Skeletal muscle tissue (tissue), 4 donors: ENCODE results near the gene PPP2R2D. TPM values are rescaled to one million over a fixed set of nuclear protein-coding genes. Genes with fewer than 3 reads are reported as not detected.
"Not testable (repeated sequence)": the region's sequence is repeated elsewhere in the genome, so short reads cannot be mapped to it uniquely, and the experiment has no call there.

ENCODE experiments used
- H3K27ac ChIP-seq: one replicate; pipeline ENCODE4 v1.7.0; 2013; ENCODE audit warnings: mild to moderate bottlenecking, low read depth, low read length, inconsistent platforms
- H3K27me3 ChIP-seq, 3 donors: one replicate each; pipeline ENCODE4 v1.7.0; 2013; ENCODE audit warnings: low read length in 3 of 3; ENCODE audit not compliant: control insufficient read depth in 3 of 3, insufficient read depth in 3 of 3
- H3K36me3 ChIP-seq, 3 donors: one replicate each; pipeline ENCODE4 v1.7.0; 2013; ENCODE audit warnings: low read length in 3 of 3; ENCODE audit not compliant: control insufficient read depth in 3 of 3, insufficient read depth in 3 of 3
- H3K4me1 ChIP-seq, 3 donors: one replicate each; pipeline ENCODE4 v1.7.0; 2013; ENCODE audit warnings: low read length in 3 of 3, mild to moderate bottlenecking in 3 of 3; ENCODE audit not compliant: control insufficient read depth in 3 of 3, insufficient read depth in 3 of 3
- H3K4me3 ChIP-seq, 3 donors: one replicate each; pipeline ENCODE4 v1.7.0; 2013; ENCODE audit warnings: low read length in 3 of 3
- H3K9ac ChIP-seq, 3 donors: one replicate each; pipeline ENCODE4 v1.7.0; 2013; ENCODE audit warnings: low read length in 3 of 3, mild to moderate bottlenecking in 3 of 3, moderate library complexity in 2 of 3, low read depth in 1 of 3
- H3K9me3 ChIP-seq, 3 donors: one replicate each; pipeline ENCODE4 v1.7.0; 2013; ENCODE audit warnings: low read length in 3 of 3; ENCODE audit not compliant: control insufficient read depth in 3 of 3
- total RNA-seq: library from RNA; depleted of rRNA; stranded (reverse); fragments of >200 nt; gene quantifications from one replicate; pipeline ENCODE4 v1.2.3, GENCODE V29; 2014
- donor health status: Osteomylitis.

Gene PPP2R2D
- total RNA-seq, 1 donor from 2014 or later, result 27.1 TPM

DNA sequence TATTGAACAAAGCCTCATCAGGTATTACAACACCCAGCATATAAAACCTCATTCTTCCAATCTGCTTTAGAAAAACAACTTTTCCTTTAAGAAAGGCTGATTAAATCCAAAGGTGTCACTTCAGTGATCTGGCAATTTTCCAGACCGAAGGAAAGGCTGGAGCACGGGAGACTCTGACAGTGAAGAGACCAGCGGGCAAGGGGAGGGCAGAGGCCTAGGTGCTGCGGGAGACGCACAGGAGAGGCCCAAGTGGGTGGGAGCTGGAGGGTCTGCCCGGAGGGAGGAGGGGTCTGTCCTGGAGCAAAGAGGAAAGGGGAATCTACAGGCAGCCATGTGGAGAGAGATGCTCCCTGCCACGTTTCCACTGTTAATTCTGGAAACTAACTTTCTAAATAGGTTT, 24.3 kb upstream of the PPP2R2D start:
- H3K27me3 ChIP-seq, result peaks cover 11 to 39% (median 18%) of the 10 kb centered on the region in 3 donors
- H3K4me1 ChIP-seq, result no peaks in the 10 kb centered on the region
- H3K36me3 ChIP-seq, result no peaks in the 10 kb centered on the region
- no peaks in the 10 kb centered on the region for H3K9me3 ChIP-seq
- H3K9ac ChIP-seq, result no peak overlapping the region
- no peak overlapping the region for H3K4me3 ChIP-seq
- no peak overlapping the region for H3K27ac ChIP-seq

GRCh38 chr10:131880016-131880590, 20.7 kb upstream of the PPP2R2D start:
- Histone ChIP-seq H3K27ac (no peak overlapping the region), H3K36me3 (no peaks in the 10 kb centered on the region), H3K4me1 (peaks cover 0 to under 1% (median 0%) of the 10 kb centered on the region in 3 donors), H3K9me3 (no peaks in the 10 kb centered on the region), H3K4me3 (no peak overlapping the region), H3K27me3 (peaks cover 9 to 19% (median 11%) of the 10 kb centered on the region in 3 donors), H3K9ac (no peak overlapping the region)

- Histone ChIP-seq H3K4me1 (peaks cover 4 to 7% (median 6%) of the 10 kb centered on the region in 3 donors), H3K9me3 (no peaks in the 10 kb centered on the region), H3K27ac (no peak overlapping the region), H3K27me3 (peaks cover 6 to 19% (median 9%) of the 10 kb centered on the region in 3 donors), H3K36me3 (no peaks in the 10 kb centered on the region), H3K9ac (no peak overlapping the region), H3K4me3 (no peak overlapping the region)
These were observed 19.5 kb upstream of the PPP2R2D start for GRCh38 chr10:131881104-131881880.

GRCh38 chr10:131882151-131882550, 18.7 kb upstream of the PPP2R2D start:
- Histone ChIP-seq H3K4me3 (no peak overlapping the region), H3K9me3 (no peaks in the 10 kb centered on the region), H3K9ac (no peak overlapping the region), H3K27me3 (peaks cover 3 to 19% (median 9%) of the 10 kb centered on the region in 3 donors), H3K36me3 (no peaks in the 10 kb centered on the region), H3K27ac (no peak overlapping the region), H3K4me1 (peaks cover 4 to 7% (median 6%) of the 10 kb centered on the region in 3 donors)

DNA sequence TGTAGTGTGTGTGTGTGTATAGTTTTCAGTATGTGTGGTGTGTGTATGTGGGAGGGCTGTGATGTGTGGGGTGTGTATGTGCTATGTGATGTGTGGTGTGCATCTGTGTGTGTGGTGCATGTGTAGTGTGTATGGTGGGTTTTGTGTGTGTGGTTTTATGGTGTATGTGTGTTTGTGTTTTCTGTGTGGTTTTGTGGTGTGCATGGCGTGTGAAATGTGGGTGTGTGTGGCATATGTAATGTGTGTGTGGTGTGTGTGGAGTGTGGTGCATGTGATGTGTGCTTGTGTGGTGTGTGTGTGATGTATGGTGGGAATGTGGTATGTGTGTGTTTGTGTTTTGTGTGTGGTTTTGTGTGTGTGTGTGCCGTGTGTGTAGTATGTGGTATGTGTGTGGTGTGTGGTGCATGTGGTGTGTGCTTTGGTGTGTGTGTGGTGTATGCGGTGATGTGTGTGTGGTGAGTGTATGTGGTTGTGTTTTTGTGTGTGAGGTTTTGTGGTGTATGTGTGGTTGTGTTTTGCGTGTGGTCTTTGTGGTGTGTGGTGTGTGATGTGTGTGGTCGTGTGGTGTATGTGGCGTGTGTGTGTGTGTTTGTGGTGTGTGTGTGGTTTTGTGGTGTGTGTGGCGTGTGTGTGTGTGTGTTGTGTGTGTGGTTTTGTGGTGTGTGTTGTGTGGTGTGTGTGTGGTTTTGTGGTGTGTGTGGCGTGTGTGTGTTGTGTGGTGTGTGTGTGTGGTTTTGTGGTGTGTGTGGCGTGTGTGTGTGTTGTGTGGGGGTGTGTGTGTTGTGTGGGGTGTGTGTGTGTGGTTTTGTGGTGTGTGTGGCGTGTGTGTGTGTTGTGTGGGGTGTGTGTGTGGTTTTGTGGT, 18.0 kb upstream of the PPP2R2D start:
- no peaks in the 10 kb centered on the region for H3K9me3 ChIP-seq
- H3K4me1 ChIP-seq, result peaks cover 4 to 7% (median 6%) of the 10 kb centered on the region in 3 donors
- no peaks in the 10 kb centered on the region for H3K36me3 ChIP-seq
- H3K27me3 ChIP-seq, result peaks cover 3 to 19% (median 9%) of the 10 kb centered on the region in 3 donors
- no peak overlapping the region for H3K27ac ChIP-seq
- no peak overlapping the region for H3K9ac ChIP-seq
- H3K4me3 ChIP-seq, result no peak overlapping the region

GRCh38 chr10:131883621-131884393, 17.0 kb upstream of the PPP2R2D start:
- H3K4me3 ChIP-seq, H3K9me3 ChIP-seq, H3K9ac ChIP-seq, H3K27ac ChIP-seq, H3K4me1 ChIP-seq, H3K36me3 ChIP-seq: not testable (repeated sequence)
- H3K27me3 ChIP-seq, result peaks cover 3 to 19% (median 9%) of the 10 kb centered on the region in 3 donors

DNA sequence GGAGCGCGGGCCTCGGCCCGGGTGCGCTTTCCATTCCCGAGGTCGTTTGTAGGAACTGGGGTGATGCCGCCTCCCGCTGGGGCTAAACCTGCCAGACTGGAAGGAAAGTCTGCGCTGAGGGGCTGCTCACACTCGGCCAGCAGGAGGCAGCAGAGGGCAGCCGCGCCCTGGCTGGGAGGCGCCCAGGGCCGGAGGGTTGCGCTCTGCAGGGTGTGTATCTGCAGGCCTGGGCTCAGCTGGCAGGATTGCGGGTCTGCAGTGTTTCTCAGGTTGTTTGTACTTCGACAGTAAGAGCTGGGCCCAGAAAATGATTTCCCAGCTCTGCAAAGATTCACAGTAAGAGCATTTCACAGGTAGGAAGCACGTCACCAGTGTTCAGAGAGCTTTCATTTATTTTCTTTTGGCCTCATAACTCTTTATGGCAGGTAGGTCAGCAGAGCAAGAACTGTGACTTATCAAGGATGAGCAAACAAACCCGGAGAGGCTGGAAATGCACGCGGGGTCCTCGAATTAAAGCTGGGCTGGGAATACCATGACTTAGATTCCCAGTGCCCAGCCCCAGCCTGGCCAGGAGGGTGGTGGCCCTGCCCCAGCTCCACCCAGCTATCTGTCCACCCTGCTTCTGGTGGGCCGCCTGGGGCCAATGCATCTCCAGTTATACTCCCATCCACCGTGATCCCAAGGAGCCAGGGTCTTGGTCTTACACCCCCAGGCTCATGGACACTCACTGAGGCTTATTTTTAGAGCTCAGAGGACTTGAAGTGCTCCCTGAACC, 15.2 kb upstream of the PPP2R2D start:
- Histone ChIP-seq H3K27ac (no peak overlapping the region), H3K9me3 (no peaks in the 10 kb centered on the region), H3K36me3 (no peaks in the 10 kb centered on the region), H3K9ac (peak overlapping the region in 1 of 3 donors; percentile 45), H3K4me1 (peaks cover 4 to 7% (median 6%) of the 10 kb centered on the region in 3 donors), H3K4me3 (no peak overlapping the region), H3K27me3 (peaks cover 9 to 19% (median 9%) of the 10 kb centered on the region in 3 donors)

DNA sequence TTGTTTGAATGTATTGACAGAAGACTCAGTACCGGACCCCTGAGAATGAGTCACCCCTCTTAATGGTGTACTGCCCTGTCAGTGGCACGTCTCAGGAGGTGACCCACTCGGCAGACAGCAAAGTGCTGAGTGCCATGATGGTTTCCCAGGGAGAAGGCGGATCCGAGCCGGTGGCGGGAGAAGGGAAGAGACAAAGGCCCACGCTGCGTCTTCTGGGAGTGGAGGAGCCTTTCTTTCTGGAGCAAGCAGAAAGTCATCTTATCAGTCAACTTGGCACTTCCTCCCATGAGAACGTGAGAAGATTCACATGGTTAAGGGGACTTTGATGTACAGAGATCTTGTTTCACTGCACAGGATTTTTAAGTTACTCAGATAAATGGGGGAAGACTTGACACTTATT, 14.6 kb upstream of the PPP2R2D start:
- no peak overlapping the region for H3K27ac ChIP-seq
- no peaks in the 10 kb centered on the region for H3K36me3 ChIP-seq
- peaks cover 4 to 7% (median 6%) of the 10 kb centered on the region in 3 donors for H3K4me1 ChIP-seq
- H3K4me3 ChIP-seq, result no peak overlapping the region
- no peak overlapping the region for H3K9ac ChIP-seq
- H3K9me3 ChIP-seq, result no peaks in the 10 kb centered on the region
- H3K27me3 ChIP-seq, result peaks cover 12 to 25% (median 15%) of the 10 kb centered on the region in 3 donors

DNA sequence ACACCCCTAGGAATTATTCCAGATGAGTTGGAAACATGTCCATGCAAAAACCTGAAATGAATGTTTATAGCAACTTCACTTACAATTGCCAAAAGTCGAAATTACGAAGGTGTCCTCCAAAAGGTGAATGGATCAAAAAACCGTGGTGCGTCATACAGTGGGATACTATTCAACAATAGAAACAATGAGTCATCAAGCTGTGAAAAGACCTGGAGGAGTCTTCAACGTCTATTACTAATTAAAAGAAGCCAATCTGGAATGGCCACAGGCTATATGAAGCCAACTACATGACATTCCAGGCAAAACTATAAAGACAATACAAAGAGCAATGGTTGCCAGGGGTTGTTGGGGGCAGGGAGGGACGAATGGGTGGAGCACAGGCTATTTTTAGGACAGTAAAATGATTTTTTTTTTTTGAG, 12.6 kb upstream of the PPP2R2D start:
- Histone ChIP-seq H3K9ac (no peak overlapping the region), H3K27ac (no peak overlapping the region), H3K9me3 (no peaks in the 10 kb centered on the region), H3K4me1 (peaks cover 4 to 7% (median 6%) of the 10 kb centered on the region in 3 donors), H3K4me3 (no peak overlapping the region), H3K27me3 (peaks cover 14 to 34% (median 20%) of the 10 kb centered on the region in 3 donors), H3K36me3 (no peaks in the 10 kb centered on the region)
